GM23248 (cell line): ENCODE measurements around the gene ADORA3.

Source experiments
- EZH2 ChIP-seq: fragments of 200-600 bp; sonication (generic); IDR thresholded peaks from 2 replicates; pipeline ENCODE4 v1.6.1; 2018; ENCODE audit warnings: antibody characterized with exemption, mild to moderate bottlenecking; ENCODE audit not compliant: insufficient read depth, poor library complexity, severe bottlenecking
- EZH2phosphoT487 ChIP-seq: fragments of 200-600 bp; sonication (generic); IDR thresholded peaks from 2 replicates; pipeline ENCODE4 v1.6.1; 2018; ENCODE audit warnings: antibody characterized with exemption, moderate library complexity, mild to moderate bottlenecking, low read depth; ENCODE audit not compliant: insufficient read depth

- TF ChIP-seq EZH2 = no peak
- TF ChIP-seq EZH2phosphoT487 = no peak
These were observed 28.9 kb downstream of the ADORA3 start for GRCh38 chr1:111474521-111474920.
